Stimulated activated CD4-positive, alpha-beta T cell treated with anti-CD3 and anti-CD28 coated beads, TNF-alpha, amount 100 ng/mL, for 24 hours (primary cell): ENCODE results near the gene NDUFB10.
A peak's percentile ranks its signal among the peaks of the same experiment; 100 is the strongest.

Experiments
- DNase-seq, 3 experiments: peaks; one replicate each; pipeline ENCODE4 v3.0.0-alpha.2; 2020; ENCODE audit warnings: low read depth in 3 of 3

Gene NDUFB10

GRCh38 chr16:1984347-1985225 lies 25.2 kb downstream of the NDUFB10 start:
- no peak for DNase-seq

GRCh38 chr16:1985466-1986150 lies 26.3 kb downstream of the NDUFB10 start:
- DNase-seq = no peak

- no peak for DNase-seq
Measured at GRCh38 chr16:1987198-1987597, 27.9 kb downstream of the NDUFB10 start.

- no peak for DNase-seq
Measured at GRCh38 chr16:1989209-1990100, 30.1 kb downstream of the NDUFB10 start, which contains the start of gene SYNGR3. SYNGR3 (plus strand) TSS chr16:1989970; CDS start chr16:1990103, 133 bp downstream.

- no peak for DNase-seq
Measured at GRCh38 chr16:1990101-1990350, 30.7 kb downstream of the NDUFB10 start.

- DNase-seq = no peak
Measured at GRCh38 chr16:1990351-1991134, 31.2 kb downstream of the NDUFB10 start.

- no peak for DNase-seq
Measured at GRCh38 chr16:1991135-1991551, 31.8 kb downstream of the NDUFB10 start.

GRCh38 chr16:1991588-1991947 lies 32.2 kb downstream of the NDUFB10 start:
- DNase-seq = no peak

GRCh38 chr16:1991948-1992703 lies 32.8 kb downstream of the NDUFB10 start:
- peak; percentile 94 to 97 (median 95) for DNase-seq

- no peak for DNase-seq
Measured at GRCh38 chr16:1992704-1993317, 33.5 kb downstream of the NDUFB10 start.

GRCh38 chr16:1993731-1994131 lies 34.4 kb downstream of the NDUFB10 start:
- DNase-seq = no peak

GRCh38 chr16:1997494-1998359 lies 38.4 kb downstream of the NDUFB10 start:
- DNase-seq = no peak

GRCh38 chr16:1998360-1998835 lies 39.1 kb downstream of the NDUFB10 start:
- DNase-seq = no peak

GRCh38 chr16:1998852-1999801 lies 39.8 kb downstream of the NDUFB10 start:
- DNase-seq = no peak

- no peak for DNase-seq
Measured at GRCh38 chr16:1999866-2000514, 40.7 kb downstream of the NDUFB10 start.

GRCh38 chr16:2001035-2001434 lies 41.7 kb downstream of the NDUFB10 start:
- no peak for DNase-seq
